ENCODE results near the gene MAP3K2.

MAP3K2 gene, protein sequence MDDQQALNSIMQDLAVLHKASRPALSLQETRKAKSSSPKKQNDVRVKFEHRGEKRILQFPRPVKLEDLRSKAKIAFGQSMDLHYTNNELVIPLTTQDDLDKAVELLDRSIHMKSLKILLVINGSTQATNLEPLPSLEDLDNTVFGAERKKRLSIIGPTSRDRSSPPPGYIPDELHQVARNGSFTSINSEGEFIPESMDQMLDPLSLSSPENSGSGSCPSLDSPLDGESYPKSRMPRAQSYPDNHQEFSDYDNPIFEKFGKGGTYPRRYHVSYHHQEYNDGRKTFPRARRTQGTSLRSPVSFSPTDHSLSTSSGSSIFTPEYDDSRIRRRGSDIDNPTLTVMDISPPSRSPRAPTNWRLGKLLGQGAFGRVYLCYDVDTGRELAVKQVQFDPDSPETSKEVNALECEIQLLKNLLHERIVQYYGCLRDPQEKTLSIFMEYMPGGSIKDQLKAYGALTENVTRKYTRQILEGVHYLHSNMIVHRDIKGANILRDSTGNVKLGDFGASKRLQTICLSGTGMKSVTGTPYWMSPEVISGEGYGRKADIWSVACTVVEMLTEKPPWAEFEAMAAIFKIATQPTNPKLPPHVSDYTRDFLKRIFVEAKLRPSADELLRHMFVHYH

DNA sequence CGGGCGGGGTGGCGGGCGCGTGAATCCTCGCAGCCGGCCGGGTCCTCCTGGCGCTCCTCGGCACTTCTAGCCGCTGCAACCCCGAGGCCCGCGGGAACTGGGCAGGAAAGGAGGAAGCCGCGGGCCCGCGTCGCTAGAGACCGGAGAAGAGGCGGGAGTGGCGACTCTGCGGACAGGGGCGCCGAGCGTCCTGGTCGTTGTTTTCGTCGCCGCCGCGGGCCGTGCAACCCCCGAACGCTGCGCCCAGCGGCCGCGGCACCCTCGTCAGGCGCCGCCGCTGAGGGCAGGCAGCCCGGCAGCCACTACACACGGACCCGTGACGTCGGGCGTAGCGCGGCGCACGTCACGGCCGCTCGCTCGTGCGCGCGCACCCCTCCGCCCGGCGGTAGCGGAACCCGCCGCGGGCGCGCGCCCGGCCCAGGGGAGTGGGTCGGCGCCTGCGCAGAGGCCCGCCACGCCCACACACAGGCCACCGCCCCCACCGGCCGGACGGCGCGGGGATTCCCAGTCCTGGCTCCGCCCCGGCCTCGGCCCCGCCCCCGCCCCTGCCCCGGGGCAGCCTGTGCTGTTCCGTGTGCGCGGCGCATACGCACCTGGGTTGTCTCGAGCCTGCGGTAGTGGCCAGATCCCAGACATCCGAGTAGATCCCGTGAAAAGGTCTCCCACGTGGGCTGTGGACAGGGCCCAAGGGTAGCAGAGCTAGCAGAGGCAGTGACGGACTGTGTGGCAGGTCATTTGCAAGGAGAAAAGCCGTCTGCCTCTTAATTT lies at the start of gene MAP3K2:
Gene MAP3K2 (minus strand): TSS at position 321 of the 768 bp plus-strand sequence. CDS start 44,846 bp downstream, outside the sequence.
- peak; percentile 91 to 97 (median 97) for DNase-seq (ENCODE audit: low read depth in 3 of 3, low spot score in 1 of 3)

DNA sequence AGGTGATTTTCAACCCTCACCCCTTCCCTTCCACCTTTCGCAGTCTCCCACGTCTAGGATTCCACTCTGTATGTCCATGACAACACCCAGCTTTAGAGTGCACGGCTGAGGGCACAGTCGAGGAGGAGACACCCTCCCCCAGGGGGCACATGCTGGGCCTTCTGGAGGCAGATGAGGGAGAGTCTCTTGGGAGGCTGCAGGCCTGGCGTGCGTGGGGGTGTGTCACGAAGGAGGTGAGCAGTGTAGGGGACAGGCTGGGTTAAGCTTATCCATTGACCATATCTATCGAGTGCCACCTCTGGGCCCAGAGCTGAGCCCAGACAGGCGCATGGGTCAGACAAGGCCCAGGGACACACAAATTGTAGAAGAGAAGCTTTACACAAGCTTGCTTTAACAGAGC lies 49.3 kb upstream of the MAP3K2 start:
- no peak for DNase-seq (ENCODE audit: low read depth in 3 of 3, low spot score in 1 of 3)

DNA sequence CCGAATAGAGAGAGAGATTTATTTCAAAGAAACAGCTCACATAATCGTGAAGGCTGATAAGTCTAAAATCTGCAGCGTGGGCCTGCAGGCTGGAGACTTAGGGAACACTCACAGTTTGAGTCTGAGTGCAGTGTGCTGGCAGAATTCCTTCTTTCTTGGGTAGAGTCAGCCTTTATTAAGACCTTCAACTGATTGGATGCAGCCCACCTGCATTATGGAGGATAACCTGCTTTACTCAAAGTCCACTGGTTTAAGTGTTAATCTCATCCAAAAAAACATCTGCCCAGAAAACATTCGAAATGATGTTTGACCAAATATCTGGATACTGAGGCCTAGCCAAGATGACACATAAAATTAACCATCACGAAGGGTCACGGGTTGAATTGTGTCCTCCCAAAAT lies 46.7 kb upstream of the MAP3K2 start:
- DNase-seq (ENCODE audit: low read depth in 3 of 3, low spot score in 1 of 3) = no peak

DNA sequence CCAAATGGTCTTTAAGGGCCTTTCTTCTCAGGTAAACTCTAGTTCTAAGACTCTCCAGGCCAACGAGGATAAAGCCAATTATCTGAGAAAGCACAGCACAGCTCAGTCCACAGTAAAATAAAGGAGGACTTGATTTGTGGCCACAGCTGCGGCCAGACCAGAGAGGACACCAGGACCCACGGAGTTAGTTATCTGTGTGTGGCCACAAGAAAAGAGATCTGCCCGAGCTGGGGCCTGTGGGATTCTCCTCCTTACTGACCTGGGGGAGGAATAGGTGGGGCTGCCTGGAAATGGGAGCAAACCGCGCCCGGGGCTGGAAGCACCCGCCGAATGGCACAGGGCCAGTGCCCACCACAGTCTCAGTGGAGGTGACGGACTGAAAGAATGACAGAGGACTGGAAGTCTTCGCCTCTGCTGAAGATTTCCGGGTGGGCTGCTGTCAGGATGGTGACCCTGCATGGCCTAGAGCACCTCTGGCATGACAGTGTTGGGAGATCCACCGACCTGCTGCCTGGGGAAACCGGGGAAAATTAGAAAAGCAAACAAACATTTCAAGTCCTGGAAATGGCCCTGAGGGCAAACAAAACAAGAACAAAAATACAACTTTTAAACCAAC lies 43.7 kb upstream of the MAP3K2 start:
- DNase-seq (ENCODE audit: low read depth in 3 of 3, low spot score in 1 of 3) = no peak

DNA sequence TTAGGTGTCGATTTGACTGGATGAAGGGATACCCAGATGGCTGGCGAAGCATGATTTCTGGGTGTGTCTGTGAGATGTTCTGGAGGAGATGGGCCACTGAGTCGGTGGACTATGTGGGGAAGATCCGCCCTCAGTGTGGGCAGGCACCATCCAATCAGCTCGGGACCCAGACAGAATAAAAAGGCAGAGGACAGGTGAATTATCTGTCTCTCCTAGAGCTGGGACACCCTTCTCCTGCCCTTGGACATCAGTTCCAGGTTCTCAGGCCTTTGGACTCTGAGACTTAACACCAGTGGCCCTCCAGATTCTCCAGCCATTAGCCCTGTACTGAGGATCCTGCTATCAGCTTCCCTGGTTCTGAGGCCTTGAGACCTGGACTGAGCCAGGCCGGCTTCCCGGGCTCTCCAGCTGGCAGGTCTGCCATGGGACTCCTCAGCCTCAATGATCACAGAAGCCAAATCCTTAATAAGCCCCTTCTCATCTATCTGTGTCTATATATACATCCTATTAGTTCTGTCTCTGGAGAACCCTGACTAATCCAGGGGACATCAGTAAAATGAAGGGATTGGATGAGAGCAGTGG lies 42.2 kb upstream of the MAP3K2 start:
- no peak for DNase-seq (ENCODE audit: low read depth in 3 of 3, low spot score in 1 of 3)

DNA sequence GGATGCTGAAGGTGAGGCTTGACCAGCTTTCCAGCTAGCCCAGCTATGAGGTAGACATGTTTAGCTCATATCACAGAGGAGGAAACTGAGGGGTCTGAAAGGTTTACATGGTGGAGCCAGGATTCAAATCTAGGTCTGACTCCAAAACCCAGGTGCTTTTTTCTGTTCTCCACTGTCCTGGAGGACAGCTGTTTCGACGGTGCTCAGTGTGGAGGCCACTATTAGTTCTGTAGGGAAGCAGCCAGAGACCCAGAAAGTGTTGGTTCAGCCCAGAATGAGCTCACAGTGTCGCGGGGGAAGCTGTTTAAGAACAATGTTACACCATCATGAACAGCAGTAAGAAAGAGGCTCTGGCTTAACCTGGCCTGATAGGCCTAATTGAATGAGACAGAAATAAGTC lies 41.5 kb upstream of the MAP3K2 start:
- no peak for DNase-seq (ENCODE audit: low read depth in 3 of 3, low spot score in 1 of 3)

DNA sequence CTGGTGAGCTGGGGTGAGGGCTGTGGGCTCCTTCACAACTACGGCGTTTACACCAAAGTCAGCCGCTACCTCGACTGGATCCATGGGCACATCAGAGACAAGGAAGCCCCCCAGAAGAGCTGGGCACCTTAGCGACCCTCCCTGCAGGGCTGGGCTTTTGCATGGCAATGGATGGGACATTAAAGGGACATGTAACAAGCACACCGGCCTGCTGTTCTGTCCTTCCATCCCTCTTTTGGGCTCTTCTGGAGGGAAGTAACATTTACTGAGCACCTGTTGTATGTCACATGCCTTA lies 41.0 kb upstream of the MAP3K2 start:
- no peak for DNase-seq (ENCODE audit: low read depth in 3 of 3, low spot score in 1 of 3)

DNA sequence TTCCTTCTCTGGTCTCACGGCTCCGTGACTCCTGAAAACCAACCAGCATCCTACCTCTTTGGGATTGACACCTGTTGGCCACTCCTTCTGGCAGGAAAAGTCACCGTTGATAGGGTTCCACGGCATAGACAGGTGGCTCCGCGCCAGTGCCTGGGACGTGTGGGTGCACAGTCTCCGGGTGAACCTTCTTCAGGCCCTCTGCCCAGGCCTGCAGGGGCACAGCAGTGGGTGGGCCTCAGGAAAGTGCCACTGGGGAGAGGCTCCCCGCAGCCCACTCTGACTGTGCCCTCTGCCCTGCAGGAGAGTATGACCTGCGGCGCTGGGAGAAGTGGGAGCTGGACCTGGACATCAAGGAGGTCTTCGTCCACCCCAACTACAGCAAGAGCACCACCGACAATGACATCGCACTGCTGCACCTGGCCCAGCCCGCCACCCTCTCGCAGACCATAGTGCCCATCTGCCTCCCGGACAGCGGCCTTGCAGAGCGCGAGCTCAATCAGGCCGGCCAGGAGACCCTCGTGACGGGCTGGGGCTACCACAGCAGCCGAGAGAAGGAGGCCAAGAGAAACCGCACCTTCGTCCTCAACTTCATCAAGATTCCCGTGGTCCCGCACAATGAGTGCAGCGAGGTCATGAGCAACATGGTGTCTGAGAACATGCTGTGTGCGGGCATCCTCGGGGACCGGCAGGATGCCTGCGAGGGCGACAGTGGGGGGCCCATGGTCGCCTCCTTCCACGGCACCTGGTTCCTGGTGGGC lies 40.5 kb upstream of the MAP3K2 start:
- no peak for DNase-seq (ENCODE audit: low read depth in 3 of 3, low spot score in 1 of 3)

DNA sequence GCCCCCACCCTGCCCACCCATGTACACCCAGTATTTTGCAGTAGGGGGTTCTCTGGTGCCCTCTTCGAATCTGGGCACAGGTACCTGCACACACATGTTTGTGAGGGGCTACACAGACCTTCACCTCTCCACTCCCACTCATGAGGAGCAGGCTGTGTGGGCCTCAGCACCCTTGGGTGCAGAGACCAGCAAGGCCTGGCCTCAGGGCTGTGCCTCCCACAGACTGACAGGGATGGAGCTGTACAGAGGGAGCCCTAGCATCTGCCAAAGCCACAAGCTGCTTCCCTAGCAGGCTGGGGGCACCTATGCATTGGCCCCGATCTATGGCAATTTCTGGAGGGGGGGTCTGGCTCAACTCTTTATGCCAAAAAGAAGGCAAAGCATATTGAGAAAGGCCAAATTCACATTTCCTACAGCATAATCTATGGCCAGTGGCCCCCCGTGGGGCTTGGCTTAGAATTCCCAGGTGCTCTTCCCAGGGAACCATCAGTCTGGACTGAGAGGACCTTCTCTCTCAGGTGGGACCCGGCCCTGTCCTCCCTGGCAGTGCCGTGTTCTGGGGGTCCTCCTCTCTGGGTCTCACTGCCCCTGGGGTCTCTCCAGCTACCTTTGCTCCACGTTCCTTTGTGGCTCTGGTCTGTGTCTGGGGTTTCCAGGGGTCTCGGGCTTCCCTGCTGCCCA lies 39.7 kb upstream of the MAP3K2 start:
- DNase-seq (ENCODE audit: low read depth in 3 of 3, low spot score in 1 of 3) = no peak

DNA sequence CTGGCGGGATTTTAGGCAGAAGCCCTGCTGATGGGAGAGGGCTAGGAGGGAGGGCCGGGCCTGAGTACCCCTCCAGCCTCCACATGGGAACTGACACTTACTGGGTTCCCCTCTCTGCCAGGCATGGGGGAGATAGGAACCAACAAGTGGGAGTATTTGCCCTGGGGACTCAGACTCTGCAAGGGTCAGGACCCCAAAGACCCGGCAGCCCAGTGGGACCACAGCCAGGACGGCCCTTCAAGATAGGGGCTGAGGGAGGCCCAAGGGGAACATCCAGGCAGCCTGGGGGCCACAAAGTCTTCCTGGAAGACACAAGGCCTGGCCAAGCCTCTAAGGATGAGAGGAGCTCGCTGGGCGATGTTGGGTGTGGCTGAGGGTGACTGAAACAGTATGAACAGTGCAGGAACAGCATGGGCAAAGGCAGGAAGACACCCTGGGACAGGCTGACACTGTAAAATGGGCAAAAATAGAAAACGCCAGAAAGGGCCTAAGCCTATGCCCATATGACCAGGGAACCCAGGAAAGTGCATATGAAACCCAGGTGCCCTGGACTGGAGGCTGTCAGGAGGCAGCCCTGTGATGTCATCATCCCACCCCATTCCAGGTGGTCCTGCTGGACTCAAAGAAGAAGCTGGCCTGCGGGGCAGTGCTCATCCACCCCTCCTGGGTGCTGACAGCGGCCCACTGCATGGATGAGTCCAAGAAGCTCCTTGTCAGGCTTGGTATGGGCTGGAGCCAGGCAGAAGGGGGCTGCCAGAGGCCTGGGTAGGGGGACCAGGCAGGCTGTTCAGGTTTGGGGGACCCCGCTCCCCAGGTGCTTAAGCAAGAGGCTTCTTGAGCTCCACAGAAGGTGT lies 39.0 kb upstream of the MAP3K2 start:
- DNase-seq (ENCODE audit: low read depth in 3 of 3, low spot score in 1 of 3) = no peak

DNA sequence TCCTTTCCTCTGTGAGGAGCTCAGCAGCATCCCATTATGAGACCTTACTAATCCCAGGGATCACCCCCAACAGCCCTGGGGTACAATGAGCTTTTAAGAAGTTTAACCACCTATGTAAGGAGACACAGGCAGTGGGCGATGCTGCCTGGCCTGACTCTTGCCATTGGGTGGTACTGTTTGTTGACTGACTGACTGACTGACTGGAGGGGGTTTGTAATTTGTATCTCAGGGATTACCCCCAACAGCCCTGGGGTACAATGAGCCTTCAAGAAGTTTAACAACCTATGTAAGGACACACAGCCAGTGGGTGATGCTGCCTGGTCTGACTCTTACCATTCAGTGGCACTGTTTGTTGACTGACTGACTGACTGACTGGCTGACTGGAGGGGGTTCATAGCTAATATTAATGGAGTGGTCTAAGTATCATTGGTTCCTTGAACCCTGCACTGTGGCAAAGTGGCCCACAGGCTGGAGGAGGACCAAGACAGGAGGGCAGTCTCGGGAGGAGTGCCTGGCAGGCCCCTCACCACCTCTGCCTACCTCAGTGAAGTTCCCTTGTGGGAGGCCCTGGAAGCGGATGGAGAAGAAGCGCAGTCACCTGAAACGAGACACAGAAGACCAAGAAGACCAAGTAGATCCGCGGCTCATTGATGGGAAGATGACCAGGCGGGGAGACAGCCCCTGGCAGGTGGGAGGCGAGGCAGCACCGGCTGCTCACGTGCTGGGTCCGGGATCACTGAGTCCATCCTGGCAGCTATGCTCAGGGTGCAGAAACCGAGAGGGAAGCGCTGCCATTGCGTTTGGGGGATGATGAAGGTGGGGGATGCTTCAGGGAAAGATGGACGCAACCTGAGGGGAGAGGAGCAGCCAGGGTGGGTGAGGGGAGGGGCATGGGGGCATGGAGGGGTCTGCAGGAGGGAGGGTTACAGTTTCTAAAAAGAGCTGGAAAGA lies 38.0 kb upstream of the MAP3K2 start:
- no peak for DNase-seq (ENCODE audit: low read depth in 3 of 3, low spot score in 1 of 3)

DNA sequence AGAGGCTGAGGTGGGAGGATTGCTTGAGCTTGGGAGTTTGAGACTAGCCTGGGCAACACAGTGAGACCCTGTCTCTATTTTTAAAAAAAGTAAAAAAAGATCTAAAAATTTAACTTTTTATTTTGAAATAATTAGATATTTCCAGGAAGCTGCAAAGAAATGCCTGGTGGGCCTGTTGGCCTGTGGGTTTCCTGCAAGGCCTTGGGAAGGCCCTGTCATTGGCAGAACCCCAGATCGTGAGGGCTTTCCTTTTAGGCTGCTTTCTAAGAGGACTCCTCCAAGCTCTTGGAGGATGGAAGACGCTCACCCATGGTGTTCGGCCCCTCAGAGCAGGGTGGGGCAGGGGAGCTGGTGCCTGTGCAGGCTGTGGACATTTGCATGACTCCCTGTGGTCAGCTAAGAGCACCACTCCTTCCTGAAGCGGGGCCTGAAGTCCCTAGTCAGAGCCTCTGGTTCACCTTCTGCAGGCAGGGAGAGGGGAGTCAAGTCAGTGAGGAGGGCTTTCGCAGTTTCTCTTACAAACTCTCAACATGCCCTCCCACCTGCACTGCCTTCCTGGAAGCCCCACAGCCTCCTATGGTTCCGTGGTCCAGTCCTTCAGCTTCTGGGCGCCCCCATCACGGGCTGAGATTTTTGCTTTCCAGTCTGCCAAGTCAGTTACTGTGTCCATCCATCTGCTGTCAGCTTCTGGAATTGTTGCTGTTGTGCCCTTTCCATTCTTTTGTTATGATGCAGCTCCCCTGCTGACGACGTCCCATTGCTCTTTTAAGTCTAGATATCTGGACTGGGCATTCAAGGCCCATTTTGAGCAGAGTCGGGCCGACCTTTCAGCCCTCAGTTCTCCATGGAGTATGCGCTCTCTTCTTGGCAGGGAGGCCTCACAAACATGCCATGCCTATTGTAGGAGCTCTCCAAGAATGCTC lies 37.1 kb upstream of the MAP3K2 start:
- no peak for DNase-seq (ENCODE audit: low read depth in 3 of 3, low spot score in 1 of 3)

DNA sequence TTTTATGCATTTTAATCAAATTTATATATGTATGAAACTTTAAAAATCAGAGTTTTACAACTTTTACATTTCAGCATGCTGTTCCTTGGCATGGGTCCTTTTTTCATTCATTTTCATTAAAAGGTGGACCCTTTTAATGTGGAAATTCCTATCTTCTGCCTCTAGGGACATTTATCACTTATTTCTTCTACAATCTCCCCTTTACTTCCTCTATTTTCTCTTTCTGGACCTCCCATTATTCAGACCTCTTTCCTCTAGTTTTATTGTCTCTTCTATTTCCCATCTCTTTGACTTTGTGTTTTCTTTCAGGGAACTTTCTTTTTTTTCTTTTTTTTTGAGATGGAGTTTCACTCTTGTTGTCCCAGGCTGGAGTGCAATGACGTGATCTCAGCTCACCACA lies 36.1 kb upstream of the MAP3K2 start:
- DNase-seq (ENCODE audit: low read depth in 3 of 3, low spot score in 1 of 3) = no peak

DNA sequence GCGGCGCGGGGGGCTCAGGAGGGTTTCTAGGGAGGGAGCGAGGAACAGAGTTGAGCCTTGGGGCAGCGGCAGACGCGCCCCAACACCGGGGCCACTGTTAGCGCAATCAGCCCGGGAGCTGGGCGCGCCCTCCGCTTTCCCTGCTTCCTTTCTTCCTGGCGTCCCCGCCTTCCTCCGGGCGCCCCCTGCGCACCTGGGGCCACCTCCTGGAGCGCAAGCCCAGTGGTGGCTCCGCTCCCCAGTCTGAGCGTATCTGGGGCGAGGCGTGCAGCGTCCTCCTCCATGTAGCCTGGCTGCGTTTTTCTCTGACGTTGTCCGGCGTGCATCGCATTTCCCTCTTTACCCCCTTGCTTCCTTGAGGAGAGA lies 35.7 kb upstream of the MAP3K2 start:
- DNase-seq (ENCODE audit: low read depth in 3 of 3, low spot score in 1 of 3) = no peak

DNA sequence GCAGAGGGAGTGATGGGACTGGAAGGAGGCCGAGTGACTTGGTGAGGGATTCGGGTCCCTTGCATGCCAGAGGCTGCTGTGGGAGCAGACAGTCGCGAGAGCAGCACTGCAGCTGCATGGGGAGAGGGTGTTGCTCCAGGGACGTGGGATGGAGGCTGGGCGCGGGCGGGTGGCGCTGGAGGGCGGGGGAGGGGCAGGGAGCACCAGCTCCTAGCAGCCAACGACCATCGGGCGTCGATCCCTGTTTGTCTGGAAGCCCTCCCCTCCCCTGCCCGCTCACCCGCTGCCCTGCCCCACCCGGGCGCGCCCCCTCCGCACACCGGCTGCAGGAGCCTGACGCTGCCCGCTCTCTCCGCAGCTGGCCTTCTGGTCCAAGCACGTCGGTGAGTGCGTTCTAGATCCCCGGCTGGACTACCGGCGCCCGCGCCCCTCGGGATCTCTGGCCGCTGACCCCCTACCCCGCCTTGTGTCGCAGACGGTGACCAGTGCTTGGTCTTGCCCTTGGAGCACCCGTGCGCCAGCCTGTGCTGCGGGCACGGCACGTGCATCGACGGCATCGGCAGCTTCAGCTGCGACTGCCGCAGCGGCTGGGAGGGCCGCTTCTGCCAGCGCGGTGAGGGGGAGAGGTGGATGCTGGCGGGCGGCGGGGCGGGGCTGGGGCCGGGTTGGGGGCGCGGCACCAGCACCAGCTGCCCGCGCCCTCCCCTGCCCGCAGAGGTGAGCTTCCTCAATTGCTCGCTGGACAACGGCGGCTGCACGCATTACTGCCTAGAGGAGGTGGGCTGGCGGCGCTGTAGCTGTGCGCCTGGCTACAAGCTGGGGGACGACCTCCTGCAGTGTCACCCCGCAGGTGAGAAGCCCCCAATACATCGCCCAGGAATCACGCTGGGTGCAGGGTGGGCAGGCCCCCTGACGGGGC lies 35.0 kb upstream of the MAP3K2 start:
- no peak for DNase-seq (ENCODE audit: low read depth in 3 of 3, low spot score in 1 of 3)

Measured in stimulated activated CD4-positive, alpha-beta T cell treated with anti-CD3 and anti-CD28 coated beads, TNF-alpha, amount 100 ng/mL, for 1 hour (primary cell).